GM04504 (cell line): ENCODE data around the gene CXorf58.
"Not testable (repeated sequence)": the region's sequence is repeated elsewhere in the genome, so short reads cannot be mapped to it uniquely, and the experiment has no call there.

Experiments used
- DNase-seq: peaks from one replicate; pipeline ENCODE4 v3.0.0-alpha.2; 2012; ENCODE audit warnings: low read depth

The CXorf58 gene

DNA sequence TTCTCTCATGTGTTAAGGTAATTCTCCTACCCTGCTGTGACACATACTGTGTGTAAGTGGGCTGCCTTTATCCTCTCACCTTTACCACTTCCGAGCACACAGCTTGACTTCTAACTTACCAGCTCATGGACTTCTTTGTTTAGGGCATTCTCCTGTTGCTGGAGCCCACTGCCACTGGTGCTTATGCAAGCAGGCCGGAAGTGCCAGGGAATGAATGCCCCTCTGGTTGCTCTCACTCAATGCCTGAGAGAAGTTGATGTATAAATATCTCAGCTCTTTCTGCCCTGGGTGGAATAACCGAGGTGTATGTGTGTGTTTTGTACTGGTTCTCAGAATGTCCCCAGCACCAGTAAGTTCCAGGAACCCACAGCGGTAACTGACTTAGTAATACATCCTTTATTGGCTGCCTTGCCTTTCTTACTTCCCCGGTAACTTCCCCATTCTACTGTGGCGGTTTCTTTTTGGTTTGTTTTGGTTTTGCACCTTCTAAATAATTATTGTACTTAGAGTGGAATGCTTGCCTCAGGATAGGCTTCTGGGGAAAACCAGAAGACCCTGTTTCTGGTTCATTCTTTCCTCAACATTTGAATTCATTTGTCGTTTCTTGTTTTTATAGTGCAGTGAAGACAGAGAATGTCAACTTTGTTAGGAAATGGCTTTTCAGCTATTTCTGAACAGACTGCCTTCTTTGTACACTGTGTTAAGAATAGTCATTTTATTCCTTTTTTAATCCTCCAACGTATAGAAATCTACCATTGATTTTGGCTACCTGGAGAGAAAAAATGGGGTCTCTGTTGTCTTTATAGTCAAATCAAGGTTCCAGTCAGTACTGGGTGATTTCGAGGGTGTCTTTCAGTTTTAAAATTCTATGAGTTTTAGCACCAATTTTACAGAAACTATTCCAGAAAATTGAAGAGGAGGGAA is 45.4 kb downstream of the CXorf58 start:
- no peak for DNase-seq

DNA sequence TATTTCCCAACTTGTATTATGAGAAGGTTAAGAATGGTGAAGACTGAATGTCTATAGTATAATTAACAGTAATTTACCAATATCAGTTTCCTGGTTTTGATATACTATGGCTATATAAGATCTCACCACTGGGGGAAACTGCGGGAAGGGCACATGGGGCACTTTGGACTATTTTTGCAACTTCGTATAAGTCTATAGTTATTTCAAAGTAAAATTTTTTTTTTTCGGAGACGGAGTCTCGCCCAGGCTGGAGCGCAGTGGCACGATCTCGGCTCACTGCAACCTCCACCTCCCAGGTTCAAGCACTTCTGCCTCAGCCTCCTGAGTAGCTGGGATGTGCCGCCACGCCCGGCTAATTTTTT is 46.1 kb downstream of the CXorf58 start:
- DNase-seq: no peak

DNA sequence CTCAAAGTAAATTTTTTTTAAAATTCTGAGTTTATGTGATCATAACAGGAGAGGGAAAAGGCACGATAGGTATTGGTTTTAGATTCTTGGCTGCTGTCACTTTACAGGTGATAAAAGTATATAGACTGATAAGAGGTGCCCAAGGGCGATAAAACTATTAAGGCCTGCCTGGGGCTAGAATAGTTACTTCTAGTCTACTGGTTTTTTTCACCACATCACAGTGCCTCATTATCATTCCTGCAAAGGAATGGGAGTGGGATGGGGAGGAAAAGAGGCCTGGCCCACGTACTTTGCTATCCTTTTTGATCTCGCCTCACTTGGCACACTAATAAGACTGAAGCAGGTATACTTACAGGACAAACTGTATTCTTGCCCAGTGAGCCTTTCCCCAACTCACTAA is 46.6 kb downstream of the CXorf58 start:
- DNase-seq: no peak

DNA sequence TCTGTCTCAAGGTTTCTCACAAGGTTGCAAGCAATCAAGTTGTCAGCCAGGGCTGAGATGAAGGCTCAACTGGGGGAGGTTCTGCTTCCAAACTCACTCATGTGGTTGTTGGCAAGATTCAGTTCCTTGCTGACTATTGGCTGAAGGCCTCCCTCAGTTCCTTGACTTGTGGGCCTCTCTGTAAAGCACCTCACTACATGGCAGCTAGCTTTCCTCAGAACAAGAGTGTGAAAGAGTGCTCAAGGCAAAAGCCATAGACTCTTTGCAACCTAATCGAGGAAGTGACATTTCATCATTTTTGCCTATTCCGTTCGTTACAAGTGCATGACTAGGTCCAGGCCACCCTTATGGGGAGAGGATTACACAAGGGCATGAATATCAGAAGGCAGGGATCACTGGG is 52.0 kb downstream of the CXorf58 start:
- DNase-seq: no peak

DNA sequence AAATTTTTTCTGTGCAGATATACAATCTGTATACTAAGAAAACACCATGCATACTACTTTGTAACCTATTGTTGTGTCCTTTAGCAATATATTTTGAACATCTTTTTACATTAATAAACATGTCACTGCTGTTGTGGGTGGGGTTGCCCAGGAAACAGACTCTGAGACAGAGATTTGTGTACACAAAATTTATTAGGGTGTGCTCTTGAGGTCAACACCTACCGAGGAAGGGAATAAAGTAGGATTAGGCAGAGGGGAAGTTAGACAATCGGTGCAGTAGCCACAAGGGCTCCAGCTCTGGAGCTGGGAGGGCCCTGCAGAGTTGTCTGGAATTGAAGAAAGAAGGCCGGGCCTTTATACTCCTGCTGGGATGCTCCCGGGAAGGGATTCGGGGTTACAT is 56.4 kb downstream of the CXorf58 start:
- no peak for DNase-seq

DNA sequence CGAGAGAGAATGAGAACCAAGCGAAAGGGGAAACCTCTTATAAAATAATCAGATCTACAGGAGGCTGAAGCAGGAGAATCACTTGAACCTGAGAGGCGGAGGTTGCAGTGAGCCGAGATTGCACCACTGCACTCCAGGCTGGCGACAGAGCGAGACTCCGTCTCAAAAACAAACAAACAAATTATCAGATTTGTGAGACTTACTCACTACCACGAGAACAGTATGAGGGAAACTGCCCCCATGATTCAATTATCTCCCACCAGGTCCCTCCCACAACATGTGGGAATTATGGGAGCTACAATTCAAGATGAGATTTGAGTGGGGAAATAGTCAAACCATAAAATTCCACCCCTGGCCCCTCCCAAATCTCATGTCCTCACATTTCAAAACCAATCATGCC is 57.8 kb downstream of the CXorf58 start:
- DNase-seq: not testable (repeated sequence)

DNA sequence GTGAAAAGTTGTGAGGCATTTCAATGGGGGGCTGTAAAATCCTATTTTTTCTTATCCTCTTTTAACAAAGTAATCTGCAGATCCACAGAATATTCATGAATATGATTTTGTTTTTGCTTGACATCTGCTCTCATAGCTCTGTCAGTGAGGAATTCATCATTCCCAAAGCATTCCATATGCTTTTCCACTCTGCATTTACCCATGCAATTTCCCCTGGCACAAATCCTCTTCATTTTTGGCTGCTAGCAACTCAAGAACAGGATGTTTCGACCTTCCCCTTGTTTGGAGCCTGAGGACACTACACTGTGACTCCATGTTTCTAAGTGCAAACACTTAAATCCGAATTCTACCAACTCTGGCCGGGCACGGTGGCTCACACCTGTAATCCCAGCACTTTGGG is 70.7 kb downstream of the CXorf58 start:
- DNase-seq: no peak

DNA sequence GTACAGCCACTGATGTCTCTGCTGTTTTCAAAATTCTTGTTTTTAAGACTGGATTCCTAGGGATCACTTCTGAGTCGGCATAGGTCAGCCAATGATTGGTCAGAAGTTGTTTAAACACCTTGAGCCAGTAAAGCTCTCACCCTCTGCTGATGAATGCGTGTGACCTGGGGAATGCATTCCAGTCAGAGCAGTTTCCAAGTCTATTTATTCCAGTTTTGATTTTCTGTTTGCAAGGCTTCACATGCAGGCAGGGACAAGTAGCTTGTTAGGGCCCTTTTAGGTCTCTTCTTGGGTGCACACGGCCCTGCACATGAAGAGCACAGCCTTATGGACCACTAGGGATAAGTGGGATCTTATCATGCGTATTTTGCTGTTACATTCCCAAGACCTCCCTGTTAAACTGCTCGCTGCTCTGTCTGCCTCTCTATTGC is 72.2 kb downstream of the CXorf58 start:
- no peak for DNase-seq

DNA sequence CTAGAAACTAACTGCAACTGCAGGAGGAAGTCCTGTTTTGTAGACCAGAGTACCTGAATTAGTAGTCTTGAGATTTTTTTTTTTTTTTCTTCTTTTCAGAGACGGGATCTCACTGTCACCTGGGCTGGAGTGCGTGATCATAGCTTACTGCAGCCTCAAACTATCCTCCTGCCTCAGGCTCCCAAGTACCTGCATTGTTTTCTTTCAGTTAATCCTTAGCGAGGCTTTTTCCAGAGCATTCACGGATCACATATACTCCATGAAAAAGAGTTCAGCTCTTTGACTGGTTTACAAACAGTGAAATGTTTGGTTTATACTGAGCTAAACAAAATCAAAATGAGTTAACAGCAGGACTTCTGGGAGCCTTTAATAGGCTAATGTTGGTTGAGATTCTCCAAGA is 73.4 kb downstream of the CXorf58 start:
- DNase-seq: no peak

DNA sequence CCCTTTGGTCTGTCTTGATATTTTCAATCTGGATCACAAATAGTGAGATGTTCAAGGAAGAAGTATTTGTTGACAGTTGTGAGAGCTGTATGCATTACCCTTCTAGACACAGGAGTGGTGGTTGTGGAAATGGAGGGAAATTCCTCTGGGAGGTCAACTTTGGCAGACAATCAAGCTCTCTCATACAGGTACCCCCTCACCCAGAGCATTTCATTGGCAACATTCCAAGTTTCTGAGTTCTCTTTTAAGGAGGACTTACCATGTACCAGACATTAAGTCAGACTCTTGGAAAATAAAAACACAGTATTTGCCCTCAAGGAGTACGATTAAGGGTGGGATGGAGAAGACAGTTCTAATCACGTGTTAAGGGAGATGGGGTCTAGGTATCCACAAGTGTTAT is 73.9 kb downstream of the CXorf58 start:
- DNase-seq: no peak

DNA sequence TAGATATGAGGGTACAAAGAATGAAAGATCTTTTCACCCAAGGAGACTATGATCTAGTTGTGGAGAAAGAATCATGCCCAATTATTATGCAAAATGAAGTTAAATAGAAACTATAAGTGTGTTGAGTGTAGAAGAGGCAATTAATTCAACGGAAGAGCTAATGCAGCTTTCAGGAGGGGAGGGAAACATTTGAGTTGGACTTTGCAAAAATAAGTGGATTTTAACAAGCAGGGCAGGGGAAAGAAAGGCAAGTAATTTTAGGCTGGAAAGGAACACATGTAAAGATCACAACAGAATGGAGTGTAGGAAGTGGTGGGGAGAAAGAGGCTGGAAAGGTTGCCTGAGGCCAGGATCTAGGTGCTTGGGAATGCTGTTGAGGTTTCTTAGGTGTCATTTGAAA is 75.1 kb downstream of the CXorf58 start:
- DNase-seq: no peak
